GM19395 (cell line): ENCODE measurements around the gene COL18A1.

Experiments
- ATAC-seq: cut with Tn5 transposase; IDR thresholded peaks from one replicate; pipeline ENCODE4 v1.9.1; 2021; ENCODE audit warnings: mild to moderate bottlenecking, moderate library complexity; ENCODE audit not compliant: unreplicated experiment

Gene COL18A1

DNA sequence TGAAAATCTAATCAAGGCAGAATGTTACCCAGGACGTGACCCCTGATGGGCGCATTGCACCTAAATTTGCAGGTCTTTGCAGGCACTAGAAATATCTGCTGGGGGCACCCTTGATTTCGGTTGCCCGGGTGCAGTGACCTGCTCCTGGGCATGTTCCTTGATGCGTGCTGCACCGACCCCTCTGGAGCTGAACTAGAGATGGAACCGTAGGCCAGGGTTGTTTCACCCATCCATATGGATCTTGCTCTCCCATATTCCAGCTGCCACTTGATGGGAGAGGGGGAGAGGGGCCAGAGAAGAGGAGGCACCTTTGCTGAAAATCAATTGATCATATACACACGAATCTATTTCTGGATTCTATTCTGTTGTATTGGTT lies 8.4 kb upstream of the COL18A1 start:
- ATAC-seq = no peak

DNA sequence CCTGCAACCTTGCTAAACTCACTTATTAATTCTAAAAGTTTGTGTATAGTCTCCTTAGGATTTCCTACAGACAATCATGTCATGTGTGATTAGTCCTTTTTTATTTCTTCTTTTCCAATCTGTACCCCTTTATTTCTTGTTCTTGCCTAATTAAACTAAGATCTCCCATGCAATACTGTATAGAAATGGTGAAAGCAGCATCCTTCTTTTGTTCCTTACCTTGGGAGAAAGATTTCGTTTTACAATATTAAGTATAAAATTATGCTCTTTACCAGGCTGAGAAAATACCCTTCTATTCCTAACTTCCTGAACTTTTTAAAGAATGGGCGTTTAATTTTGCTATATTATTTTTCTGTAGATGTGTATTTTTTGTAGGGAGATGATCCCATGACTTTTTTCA lies 7.6 kb upstream of the COL18A1 start:
- ATAC-seq = no peak

DNA sequence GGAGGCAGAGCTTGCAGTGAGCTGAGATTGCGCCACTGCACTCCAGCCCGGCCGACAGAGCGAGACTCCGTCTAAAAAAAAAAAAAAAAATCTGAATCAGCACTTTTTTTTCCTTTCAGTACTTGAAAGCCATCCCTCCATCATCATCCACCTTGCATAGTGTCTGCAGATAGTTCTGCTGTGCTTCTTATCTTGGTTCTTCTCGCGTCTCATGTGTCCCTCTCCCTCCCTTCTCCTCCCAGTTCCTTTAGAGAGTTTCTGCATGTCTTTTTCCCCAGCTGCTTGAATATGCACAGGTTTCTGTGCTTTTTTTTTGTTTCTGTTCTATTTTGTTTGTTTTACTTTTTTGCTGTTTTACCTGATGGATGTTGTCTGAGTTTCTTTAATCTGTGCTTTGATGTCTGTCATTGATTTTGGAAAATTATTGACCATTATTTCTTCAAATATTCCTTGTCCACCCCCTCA lies 3.9 kb upstream of the COL18A1 start:
- ATAC-seq = no peak

DNA sequence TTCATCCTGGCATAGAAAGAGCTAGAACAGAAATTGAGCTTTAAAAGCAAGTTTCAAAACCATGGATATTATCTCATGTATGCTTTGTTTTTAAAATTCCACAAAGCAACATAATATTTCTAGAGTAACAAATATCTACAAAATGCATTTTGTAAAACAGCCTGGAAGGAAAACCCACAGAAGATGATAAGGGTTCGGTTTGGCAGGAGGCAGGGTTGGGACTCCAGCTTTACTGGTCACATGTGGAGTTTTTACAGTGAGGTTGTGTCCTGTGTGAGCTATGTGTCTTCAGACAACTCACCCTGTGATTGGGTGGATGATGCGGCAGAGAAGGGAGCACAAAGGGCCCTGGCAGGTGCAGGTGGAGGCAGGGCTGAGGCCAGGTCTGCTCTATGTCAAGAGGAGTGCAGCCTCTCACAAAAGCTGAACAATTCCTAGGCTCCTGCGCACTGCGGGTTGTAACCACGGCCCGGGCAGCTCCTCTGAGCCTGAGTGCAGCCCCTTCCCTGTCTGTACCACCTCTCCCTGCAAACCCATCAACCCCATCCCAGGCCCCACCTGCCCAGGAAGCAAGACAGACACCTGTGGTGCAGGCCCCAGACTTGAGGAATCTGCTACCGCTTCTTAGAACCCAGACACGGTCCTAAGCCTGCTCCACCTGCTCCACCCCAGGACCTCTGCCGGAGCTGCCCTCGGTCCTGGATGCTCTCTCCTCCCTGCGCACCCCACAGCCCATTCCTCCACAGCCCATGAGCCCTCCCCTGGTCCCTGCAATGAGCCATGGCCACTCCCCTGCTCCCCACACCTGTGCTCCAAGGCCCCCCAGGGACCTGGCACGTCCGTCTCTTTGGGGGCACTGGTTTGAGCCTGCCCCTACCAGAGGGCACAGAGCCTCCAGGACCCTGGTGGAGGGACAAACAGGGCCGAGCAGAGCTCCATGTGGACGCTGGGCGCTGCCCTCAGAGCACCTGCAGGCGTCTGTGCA lies 2.8 kb upstream of the COL18A1 start:
- no peak for ATAC-seq

DNA sequence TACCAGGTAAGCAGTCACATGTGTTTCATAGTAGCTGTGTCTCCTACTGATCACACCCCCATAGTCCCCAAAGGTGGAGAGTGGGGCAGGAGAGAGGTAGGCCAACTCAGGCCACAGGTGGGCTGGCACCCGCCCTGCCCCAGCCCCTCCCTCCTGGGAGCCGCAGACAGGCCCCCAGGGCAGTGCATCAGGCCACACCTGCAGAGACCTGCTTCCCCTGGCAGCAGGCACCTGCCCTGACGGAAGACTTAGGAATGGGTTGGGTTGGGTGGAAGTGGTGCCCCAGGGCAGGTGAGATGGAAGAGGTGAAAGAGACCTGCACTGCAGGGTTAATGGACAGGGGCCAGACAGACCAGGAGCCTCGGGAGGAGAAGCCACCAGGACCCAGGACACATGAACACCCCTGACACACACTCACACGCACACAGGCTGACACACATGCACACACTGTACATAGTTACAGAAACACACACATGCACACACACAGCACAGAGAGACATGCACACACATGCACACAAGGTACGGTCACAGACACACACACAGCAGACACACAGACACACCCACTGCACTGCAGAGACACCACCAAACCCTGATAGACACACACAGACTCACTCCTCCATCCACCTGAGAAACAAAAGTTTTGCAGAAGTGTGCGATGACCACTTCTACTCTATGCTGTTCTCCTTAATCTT lies 1.7 kb upstream of the COL18A1 start:
- no peak for ATAC-seq

DNA sequence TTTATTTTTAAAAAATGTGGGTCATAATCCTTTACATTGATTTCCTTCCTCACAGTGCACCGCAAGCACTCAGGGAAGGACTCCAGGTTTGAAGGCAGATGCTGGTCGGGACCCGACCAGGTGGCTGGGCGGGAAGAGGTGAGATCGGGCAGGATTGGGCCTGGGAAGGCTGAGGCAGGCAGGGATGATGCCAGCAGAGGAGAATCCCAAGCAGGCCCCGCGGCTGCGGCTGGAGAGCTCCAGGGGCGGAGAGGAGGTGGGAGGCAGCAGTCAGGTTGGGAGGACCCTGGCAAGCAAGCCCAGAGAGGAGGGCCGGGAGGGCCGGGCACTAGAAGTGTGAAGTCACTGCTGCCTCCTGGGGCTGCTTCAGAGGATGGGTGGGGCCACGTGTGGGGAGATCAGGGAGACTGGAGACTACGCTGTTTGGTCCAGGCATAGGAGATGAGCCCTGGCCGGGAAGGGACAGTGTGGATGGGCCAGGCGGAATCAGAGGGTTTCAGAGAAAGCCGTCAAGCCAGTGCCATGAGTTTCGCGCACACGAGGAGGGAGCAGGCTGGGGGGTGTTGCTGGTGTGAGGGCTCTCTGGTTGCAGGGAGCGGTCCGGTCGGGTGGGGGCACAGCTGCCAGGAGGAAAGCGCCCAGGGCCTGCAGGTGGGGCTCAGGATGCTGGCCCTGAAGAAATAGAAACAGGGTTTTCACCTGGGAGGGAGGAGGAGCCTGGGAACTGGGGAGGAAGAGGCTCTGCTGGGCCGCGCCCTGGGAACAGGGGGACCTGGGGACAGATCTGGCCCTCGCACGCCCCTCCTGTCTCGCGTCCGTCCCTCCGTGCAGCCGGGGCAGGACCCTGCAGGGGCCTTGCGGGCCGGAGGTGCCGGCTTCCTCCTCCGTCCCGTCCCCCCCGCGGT lies 888 bp upstream of the COL18A1 start:
- ATAC-seq = no peak

DNA sequence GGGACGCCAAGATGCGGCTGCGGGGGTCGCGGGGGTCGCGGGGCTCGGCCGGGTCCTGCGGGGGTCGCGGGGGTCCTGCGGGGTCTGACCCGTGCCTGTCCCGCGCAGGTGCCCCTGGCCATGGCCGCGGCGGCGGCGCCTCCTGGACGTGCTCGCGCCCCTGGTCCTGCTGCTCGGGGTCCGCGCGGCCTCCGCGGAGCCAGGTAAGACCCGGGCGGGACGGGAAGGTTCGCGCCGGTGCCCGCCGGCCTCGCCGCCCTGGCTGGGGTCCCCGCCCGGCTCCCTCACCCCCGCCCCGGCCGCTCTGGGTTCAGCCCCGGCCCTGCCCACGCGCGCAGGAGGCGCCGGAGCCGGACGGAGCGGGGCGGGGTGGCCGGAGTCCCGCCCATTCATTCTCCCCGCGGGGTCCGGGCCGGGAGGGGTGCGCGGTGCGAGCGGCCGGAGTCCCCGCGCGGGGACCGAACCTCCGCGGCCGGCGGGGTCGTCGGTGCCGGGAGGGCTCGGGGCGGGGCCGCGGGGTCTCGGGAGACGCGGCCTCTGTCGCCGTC lies 380 bp downstream of the COL18A1 start:
- no peak for ATAC-seq

DNA sequence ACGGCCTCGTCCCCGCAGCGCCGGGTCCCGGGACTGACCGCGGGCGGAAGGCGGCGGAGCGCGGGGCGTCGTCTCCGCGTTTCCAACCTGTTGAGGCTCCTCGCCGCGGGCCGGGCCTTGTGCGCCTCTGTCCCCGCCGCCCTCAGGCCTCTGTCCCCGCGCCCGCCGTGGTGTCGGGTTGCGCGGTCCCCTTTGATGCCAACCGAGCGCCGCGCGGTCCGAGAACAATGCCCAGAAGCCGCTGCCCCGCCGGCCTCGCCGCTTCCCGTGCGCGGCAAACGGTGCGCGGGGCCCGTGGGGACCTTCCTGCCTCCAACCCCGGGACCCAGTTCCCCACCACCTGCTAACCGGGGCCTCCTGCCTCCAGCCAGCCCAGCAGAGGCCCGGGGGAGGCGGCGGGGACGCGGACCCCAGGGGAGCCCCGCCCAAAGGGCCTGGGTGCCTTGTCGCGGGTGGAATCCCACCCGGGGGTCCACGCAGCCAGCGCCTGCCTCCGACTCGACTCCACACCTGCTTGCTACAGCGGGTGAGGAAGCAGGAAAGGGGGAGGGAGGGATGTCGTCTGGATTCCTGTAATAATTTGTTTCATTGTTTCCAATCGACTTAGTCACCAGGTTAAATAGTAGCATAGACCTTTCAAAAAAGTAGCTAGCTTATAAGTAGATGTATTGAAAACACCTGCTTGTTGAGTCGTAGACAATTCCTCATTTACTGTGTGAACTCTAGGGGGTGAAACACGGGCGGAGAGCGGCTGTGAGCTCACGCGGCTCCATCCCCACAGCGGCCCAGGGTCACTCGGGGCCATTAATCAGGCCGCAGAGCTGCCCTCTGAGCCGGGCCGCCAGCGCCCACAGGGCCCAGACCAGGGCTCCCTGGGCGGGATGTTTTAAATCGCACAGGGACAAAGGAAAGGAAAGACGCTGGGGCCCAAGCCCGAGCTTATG lies 1.1 kb downstream of the COL18A1 start:
- ATAC-seq = no peak

DNA sequence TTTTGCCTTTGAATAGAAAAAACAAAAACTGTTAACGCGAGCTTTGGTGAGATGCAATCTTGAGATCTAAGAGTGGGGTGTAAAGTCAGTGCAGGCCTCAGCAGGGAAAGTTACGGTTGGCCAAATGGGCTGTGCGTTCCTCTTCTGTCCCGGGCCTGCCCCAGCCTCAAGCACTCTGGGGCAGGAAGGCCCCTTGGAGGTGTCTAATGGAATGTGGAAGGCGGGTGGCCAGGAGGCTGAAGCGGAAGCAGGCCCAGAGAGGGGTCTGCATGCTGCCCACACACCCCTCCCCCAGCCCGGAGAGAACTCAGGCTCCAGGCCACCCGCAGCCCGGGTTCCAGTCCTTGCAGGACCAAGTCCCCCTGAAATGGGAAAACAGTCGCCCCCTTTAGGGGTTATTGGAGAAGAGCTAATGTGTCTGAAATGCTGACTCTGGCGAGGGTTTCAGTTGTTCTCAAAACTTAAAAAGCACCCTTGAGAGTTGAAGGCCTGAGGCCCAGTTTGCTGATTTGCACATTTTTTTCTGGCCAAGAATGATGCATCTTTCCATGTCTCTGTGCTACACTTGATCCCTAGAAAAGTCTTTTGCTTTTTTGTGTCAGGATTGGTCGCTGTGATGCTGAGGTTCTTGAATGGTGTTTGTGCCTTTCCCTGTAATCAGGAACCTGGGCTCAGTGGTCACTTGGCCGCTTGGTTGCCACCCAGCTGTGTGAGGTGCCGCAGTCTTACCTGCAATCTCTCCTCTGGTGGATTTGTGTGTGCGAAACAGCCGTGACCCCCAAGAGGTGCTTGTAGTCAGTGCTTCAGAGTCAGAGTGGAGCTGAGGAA lies 2.0 kb downstream of the COL18A1 start:
- ATAC-seq = no peak

DNA sequence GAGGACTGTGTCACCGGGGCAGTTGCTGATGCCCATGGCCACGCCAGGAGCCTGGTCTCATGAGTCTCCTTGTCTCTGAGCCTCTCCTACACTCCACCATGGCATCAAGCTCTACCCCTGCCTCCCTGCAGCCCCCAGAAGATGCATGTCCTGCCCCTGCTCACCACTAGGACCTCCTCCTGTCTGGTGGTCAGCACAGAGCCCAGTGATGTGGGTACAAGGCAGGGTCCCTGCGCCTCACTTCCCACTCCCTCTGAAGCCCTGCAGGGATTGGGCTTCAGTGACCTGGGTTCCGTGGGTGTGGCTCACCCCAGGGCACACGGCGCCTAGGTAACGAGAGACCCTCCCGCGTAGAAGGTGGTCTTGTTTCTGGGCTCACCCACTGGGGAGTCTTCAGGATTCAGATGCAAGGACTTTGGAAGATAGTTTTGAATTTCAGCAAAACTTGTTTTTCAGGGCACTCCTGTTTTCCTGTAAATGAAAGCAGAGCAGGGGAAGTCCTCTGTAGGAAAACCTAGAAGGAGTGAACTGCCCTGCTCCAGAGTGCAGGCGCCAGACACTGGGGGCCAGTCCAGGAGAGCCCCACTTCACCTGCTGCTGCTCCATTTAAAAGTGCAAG lies 2.8 kb downstream of the COL18A1 start:
- no peak for ATAC-seq

DNA sequence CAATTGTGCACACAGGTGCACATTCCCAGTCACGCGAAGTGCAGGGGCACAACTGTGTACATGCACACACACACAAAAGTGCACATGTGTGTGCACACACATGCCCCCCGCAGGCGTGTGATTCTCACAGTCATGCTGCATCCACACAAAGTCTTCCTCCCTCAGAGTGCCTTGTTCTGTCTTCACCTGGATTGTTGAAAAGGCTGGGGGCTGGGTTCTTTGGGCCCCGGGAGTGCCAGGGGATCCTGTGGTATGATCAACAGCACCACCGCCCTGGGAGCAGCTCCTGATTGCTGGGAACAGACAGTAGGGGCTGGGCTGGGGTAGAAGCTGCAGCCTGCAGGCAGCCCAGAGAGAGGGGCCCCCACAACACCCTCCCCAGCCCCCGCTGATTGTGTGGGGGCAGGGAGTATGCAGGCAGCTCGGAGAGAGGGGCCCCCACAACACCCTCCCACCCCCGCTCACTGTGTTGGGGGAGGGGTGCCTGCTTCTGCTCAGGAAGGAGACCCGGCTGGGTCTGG lies 3.4 kb downstream of the COL18A1 start:
- ATAC-seq = no peak

DNA sequence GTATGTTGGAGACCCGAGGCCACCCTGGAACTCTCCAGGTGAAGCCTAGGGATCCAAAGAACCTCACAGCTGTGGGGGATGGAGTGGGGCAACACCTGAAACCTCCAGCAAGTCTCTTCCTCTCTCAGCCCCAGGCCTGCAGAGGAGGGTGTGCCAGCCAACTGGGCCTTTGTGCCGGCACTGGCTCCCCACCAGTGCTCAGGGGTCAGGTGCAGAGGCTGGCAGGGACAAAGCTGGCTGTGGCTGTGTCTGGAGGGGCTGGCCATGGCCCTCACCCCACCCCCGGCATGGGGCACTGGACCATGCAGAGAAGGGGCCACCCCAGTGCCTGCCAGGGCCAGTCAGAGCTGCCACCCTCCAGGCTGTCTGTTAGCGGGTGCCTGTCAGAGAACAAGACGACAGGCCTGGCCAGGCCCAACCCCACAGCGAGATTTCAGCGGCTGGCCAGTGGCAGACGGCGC lies 3.9 kb downstream of the COL18A1 start:
- no peak for ATAC-seq

DNA sequence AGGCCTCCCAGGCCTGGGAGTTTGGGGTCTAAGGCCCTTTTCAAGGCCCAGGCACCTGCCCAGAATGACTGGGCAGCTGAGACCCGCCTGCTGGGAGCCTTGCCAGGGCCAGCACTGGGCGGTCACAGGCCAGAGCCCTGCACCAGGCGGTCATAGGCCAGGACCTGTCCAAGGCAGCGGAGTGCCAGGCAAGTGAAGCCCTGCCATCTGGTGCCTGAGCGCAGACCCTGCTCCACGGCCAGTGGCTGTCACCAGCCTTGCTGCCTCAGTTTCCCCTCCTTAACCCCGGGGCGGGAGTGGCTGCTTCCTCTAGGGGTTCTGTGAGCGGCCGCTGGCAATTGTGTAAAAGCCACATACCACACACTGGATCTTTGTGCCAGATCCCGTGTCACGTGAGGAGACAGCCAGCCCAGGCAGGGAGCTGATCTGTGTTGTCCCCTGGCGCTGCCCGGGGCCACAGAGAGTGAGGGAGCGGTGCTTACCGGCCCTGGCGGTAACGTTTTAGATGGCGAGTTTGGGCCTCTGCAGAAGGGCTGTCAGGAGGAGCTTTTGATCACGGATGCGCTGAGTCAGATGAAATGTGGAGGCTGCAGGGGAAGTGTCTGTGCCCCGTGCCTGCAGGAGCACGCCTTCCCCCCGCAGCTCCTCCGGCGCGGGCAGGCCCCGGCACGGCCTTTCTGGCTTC lies 4.6 kb downstream of the COL18A1 start:
- ATAC-seq = no peak

DNA sequence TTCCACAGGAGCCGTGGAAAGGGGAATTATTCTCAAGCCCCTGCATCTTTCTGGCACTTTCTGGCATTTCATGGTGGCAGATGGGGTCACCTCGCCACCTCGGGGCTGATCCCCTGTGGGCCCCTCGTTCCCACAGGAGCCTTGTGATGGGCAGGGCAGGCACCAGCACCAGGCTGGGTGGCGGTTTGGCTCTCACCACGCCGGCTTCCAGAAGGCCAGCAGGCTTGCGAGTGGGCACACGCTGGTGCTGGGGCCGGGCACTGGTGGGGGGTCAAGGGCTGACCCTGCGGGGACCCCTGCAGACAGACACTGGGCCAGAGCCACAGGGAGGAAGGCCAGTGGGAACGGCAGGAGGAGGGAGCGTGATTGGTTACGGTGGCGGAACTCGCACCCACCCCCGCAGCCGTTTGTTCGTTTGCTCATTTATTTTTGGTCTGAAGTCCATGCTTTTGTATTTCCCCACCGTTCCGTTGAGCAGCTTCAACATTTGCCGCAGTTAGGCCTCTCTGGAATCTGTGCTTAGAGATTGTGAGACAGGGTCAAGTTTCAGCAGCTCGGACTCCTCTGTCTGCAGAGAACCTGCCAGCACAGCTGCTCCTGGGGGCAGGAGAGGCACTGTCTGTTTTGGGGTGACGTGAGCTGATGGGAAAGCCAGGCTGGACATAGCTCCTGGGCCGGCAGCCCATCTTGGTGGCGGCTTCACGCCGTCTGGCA lies 5.3 kb downstream of the COL18A1 start:
- no peak for ATAC-seq

DNA sequence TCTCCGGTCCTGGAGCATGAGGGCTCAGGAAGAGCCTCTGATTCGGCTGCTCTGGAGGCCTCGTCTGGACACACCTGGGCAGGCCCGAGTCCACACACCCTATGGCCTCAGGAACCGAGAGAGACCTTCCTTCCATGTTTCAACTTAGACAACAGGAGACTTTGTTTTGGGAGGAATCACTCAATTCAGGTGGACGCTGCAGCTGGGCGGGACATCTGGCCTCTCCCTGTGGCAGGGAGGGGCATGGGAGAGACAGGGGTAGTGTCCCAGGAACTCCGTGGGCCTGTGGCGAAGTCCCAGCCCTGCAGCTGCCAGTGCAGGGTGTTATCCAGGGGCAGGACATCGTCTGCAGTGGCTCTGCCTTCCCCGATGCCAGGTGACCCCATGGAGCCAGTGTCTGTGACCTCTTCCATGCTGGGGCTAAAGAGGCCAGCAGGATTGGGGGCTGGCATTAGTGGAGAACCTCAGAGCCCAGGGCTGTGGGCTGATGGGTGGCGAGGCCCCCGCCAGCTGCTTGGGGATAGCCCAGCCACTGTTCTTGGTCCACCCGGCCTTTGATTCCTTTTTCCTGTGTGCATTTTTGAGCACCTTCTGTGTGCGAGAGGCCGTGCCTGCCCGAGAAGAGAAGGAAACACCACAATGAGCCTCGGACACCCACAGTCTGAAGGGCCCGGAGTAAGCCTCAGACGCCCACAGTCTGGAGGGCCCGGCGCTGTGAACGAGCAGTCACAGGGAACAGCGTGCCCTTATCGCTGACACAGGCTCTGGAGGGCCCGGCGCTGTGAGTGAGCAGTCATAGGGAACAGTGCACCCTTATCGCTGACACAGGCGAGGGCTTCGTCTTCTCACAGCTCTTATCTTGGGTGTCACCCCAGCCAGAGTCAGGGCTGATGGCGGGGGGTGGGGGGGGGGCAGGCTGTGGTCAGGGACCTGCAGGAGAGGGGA lies 6.2 kb downstream of the COL18A1 start:
- ATAC-seq = no peak

DNA sequence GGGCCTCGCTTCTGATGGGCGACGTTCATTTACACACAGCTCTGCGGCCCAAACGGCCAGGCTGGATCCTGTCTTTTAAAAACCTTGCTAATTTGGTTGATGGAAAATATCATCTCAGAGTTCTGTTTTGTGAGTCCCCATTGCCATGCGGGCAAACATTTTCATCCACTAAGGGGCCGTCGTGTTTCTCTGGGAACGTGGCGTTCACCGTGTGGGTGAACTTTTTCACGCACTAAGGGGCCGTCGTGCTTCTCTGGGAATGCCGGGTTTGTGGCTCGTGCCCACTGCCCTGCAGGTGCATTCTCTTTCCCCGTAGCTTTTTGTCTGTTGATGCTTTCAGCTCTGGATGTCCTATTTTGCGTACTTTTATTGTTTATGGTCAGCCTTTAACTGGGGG lies 6.8 kb downstream of the COL18A1 start:
- ATAC-seq = no peak
